CD4-positive, alpha-beta T cell (primary cell): ENCODE data around the gene ATXN1. TPM values are rescaled to one million over a fixed set of nuclear protein-coding genes. Genes with fewer than 3 reads are reported as not detected.

Experiments used
- ATAC-seq: fragments of 200-7000 bp; cut with Tn5 transposase; one replicate; pipeline ENCODE4 v1.10.0; 2022; ENCODE audit warnings: mild to moderate bottlenecking; ENCODE audit not compliant: poor library complexity
- CTCF ChIA-PET: fragments of 350-600 bp; sonication (Branson Sonifier 250); formaldehyde crosslinking; loops from one replicate; lab custom pipeline; 2021; ENCODE audit warnings: antibody characterized with exemption, inconsistent platforms; lab: Charles Lee
- POLR2A ChIA-PET: fragments of 350-600 bp; sonication (Branson Sonifier 250); formaldehyde crosslinking; loops from one replicate; lab custom pipeline; 2021; ENCODE audit warnings: antibody characterized with exemption, inconsistent platforms; lab: Charles Lee
- DNase-seq, 14 experiments: peaks; one replicate each; pipeline ENCODE4 v3.0.0-alpha.2; 2013 to 2020; ENCODE audit warnings: mixed read lengths in 2 of 14
- H3K27ac ChIP-seq, 2 donors: one replicate each; pipeline versions ENCODE4 v1.5.1 to v1.7.0; 2013; ENCODE audit warnings: low read length in 2 of 2, low read depth in 1 of 2, mild to moderate bottlenecking in 1 of 2
- H3K27me3 ChIP-seq, 2 experiments: 1 replicate in 1 of 2; 2 replicates in 1 of 2; pipeline versions ENCODE4 v1.6.1 to v1.7.0; 2013; ENCODE audit warnings: low read length in 2 of 2, control low read depth in 1 of 2, mild to moderate bottlenecking in 1 of 2, moderate library complexity in 1 of 2; ENCODE audit not compliant: insufficient read depth in 2 of 2, control insufficient read depth in 1 of 2
- H3K36me3 ChIP-seq: one replicate; pipeline ENCODE4 v1.6.1; 2013; ENCODE audit warnings: low read length, control low read depth; ENCODE audit not compliant: insufficient read depth
- H3K4me1 ChIP-seq: one replicate; pipeline ENCODE4 v1.6.1; 2013; ENCODE audit warnings: low read length, control low read depth; ENCODE audit not compliant: insufficient read depth
- H3K4me3 ChIP-seq: one replicate; pipeline ENCODE4 v1.5.1; 2013; ENCODE audit warnings: mild to moderate bottlenecking, low read length, moderate library complexity
- H3K9me3 ChIP-seq, 2 experiments: 1 replicate in 1 of 2; 2 replicates in 1 of 2; pipeline versions ENCODE4 v1.6.1 to v1.7.0; 2013; ENCODE audit warnings: low read length in 2 of 2, mild to moderate bottlenecking in 2 of 2, control low read depth in 1 of 2, moderate library complexity in 1 of 2; ENCODE audit not compliant: control insufficient read depth in 1 of 2, insufficient read depth in 1 of 2
- H3K27ac Mint-ChIP-seq: one replicate; pipeline ENCODE4 v1.8.0; 2020; ENCODE audit warnings: mixed read lengths
- H3K27me3 Mint-ChIP-seq: one replicate; pipeline ENCODE4 v1.8.0; 2021; ENCODE audit warnings: mixed read lengths
- H3K36me3 Mint-ChIP-seq: one replicate; pipeline ENCODE4 v1.8.0; 2021; ENCODE audit warnings: low read depth, mixed read lengths
- H3K4me1 Mint-ChIP-seq: one replicate; pipeline ENCODE4 v1.8.0; 2021; ENCODE audit warnings: low read depth, mixed read lengths
- H3K4me3 Mint-ChIP-seq: one replicate; pipeline ENCODE4 v1.8.0; 2020; ENCODE audit warnings: mild to moderate bottlenecking, mixed read lengths
- H3K9me3 Mint-ChIP-seq: one replicate; pipeline ENCODE4 v1.8.0; 2020; ENCODE audit warnings: mixed read lengths
- CTCF ChIP-seq: fragments of 200-600 bp; IDR thresholded peaks from one replicate; pipeline ENCODE4 v1.8.0; 2022; ENCODE audit warnings: antibody characterized with exemption, mild to moderate bottlenecking
- intact Hi-C, 2 experiments: fragments of 100-400 bp; cut with DNase I in 1 of 2; cut with micrococcal nuclease in 1 of 2; formaldehyde crosslinking; loops; one replicate each; pipeline versions ENCODE4 v1.15.1 to v1.9.0; 2023 to 2025; cut with DNase I, micrococcal nuclease
- total RNA-seq, 174 experiments: library from RNA in 2 of 174; stranded (reverse) in 2 of 174; gene quantifications; one replicate each; pipeline ENCODE4 v1.2.3 and lab custom pipeline; 2021 to 2026

ATXN1 gene
- total RNA-seq, 2 experiments from 2014 or later, result 74.2 to 76.7 TPM

DNA sequence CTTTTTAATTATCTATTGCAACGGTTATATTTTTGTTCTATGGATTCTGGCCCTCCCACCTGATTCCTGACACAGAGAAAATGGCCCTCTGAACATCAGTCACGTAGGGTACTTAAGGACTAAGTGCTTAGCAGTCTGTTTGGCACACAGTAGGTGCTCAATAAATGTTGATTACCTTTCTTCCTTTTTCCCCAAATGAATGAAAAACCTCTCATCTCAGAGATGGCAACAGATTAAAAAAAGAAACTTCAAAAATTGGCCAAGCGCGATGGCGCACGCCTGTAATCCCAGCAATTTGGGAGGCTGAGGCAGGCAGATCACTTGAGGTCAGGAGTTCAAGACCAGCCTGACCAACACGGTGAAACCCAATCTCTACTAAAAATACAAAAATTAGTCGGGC, 31.5 kb downstream of the ATXN1 start:
- H3K36me3 Mint-ChIP-seq, result peaks cover 4% of the 10 kb centered on the region
- DNase-seq (no peak), ATAC-seq (no peak)
- H3K9me3 Mint-ChIP-seq, result no peaks in the 10 kb centered on the region
- no peak overlapping the region for H3K27ac ChIP-seq
- H3K36me3 ChIP-seq, result no peaks in the 10 kb centered on the region
- no peak overlapping the region for H3K4me3 ChIP-seq
- H3K4me1 Mint-ChIP-seq, result peaks cover 56% of the 10 kb centered on the region
- H3K4me3 Mint-ChIP-seq, result no peak overlapping the region
- ChIA-PET POLR2A (interaction anchor here (1.5 kb wide), 1 partner anchor 17 kb away, joined by 3 read pairs; no protein-coding TSS in a partner anchor), CTCF (interaction anchor here (1.2 to 2.0 kb wide), 2 partner anchors 9 to 32 kb away, joined by 3 to 18 read pairs; partner anchors contain the start of gene ATXN1)
- H3K9me3 ChIP-seq, result no peaks in the 10 kb centered on the region
- H3K27me3 Mint-ChIP-seq, result no peaks in the 10 kb centered on the region
- no peak overlapping the region for H3K27ac Mint-ChIP-seq
- no peak for TF ChIP-seq CTCF
- intact Hi-C loops, result loop anchor here in 1 of 2 experiments (10.0 kb wide), 1 partner anchor 235 kb away; no protein-coding TSS in a partner anchor
- H3K27me3 ChIP-seq, result no peaks in the 10 kb centered on the region
- H3K4me1 ChIP-seq, result peaks cover 27% of the 10 kb centered on the region

DNA sequence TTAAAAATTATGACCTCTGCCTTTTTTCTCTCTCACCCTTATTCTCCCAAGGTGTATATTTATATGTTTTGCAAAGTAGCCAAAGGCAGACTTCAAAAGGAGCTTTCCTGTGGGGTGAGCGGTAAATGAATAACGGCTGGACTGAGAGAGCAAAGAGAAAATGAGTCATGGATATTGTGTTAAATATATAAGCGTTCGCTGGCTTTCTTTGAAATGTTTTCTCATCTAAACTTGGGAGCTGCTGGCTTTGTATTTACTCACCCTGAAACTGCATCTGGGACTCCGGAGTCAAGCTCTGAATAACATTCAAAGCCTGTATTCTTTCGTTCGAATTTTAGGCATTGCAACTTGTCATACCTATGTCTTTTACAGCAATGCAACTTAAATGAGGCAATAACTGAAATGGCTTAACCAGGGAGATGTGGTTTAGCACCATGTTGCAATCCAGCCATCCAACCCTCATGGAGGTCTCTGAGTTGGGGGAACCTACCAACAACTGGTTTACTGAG, 32.0 kb downstream of the ATXN1 start:
- CTCF ChIA-PET, result interaction anchor here (1.2 kb wide), 1 partner anchor 9 kb away, joined by 3 read pairs; no protein-coding TSS in a partner anchor
- intact Hi-C loops, result no loop called here
- POLR2A ChIA-PET, result no interaction called here
- Histone ChIP-seq H3K36me3 (no peaks in the 10 kb centered on the region), H3K9me3 (no peaks in the 10 kb centered on the region), H3K27ac (no peak overlapping the region), H3K4me1 (peaks cover 30% of the 10 kb centered on the region), H3K4me3 (no peak overlapping the region), H3K27me3 (no peaks in the 10 kb centered on the region)
- no peak for DNase-seq
- Mint-ChIP-seq H3K4me3 (peak overlapping the region; percentile 5), H3K36me3 (peaks cover 3% of the 10 kb centered on the region), H3K4me1 (peaks cover 61% of the 10 kb centered on the region), H3K27ac (no peak overlapping the region), H3K9me3 (no peaks in the 10 kb centered on the region), H3K27me3 (no peaks in the 10 kb centered on the region)
- TF ChIP-seq CTCF, result no peak
- ATAC-seq, result no peak

GRCh38 chr6:16728513-16729182, 32.6 kb downstream of the ATXN1 start:
- peaks cover 67% of the 10 kb centered on the region for H3K4me1 Mint-ChIP-seq
- H3K9me3 Mint-ChIP-seq, result no peaks in the 10 kb centered on the region
- ChIA-PET CTCF (interaction anchor here (1.2 kb wide), 1 partner anchor 8 kb away, joined by 3 read pairs; no protein-coding TSS in a partner anchor), POLR2A (no interaction called here)
- H3K4me3 Mint-ChIP-seq, result no peak overlapping the region
- no peaks in the 10 kb centered on the region for H3K27me3 Mint-ChIP-seq
- Histone ChIP-seq H3K36me3 (no peaks in the 10 kb centered on the region), H3K4me3 (no peak overlapping the region), H3K9me3 (no peaks in the 10 kb centered on the region), H3K27ac (no peak overlapping the region), H3K4me1 (peaks cover 34% of the 10 kb centered on the region), H3K27me3 (no peaks in the 10 kb centered on the region)
- H3K36me3 Mint-ChIP-seq, result no peaks in the 10 kb centered on the region
- TF ChIP-seq CTCF, result no peak
- ATAC-seq (no peak), DNase-seq (no peak)
- H3K27ac Mint-ChIP-seq, result peak overlapping the region; percentile 5
- intact Hi-C loops, result no loop called here
